ENCODE data around the gene YTHDC2. TPM values are rescaled to one million over a fixed set of nuclear protein-coding genes. Genes with fewer than 3 reads are reported as not detected.
"Not testable (repeated sequence)": the region's sequence is repeated elsewhere in the genome, so short reads cannot be mapped to it uniquely, and the experiment has no call there.

YTHDC2 gene
- total RNA-seq, 4 donors from 2014 or later = 12.4 to 33.4 (median 23.7) TPM

DNA sequence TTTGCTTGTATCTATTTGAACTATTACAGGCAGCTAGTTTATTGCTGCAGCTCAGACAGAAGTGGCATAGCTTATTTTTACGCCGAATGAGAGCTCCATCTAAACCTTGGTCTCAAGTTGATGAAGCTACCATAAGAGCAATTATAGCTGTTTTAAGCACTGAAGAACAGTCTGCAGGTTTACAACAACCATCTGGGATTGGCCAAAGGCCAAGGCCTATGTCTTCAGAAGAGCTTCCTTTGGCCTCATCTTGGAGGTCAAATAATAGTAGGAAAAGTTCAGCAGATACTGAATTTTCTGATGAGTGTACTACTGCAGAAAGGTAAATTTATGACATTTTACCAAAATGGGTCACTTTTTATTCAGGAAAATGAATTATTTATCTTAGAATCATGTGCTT lies 67.9 kb downstream of the YTHDC2 start:
- TF ChIP-seq, protein P1, sequence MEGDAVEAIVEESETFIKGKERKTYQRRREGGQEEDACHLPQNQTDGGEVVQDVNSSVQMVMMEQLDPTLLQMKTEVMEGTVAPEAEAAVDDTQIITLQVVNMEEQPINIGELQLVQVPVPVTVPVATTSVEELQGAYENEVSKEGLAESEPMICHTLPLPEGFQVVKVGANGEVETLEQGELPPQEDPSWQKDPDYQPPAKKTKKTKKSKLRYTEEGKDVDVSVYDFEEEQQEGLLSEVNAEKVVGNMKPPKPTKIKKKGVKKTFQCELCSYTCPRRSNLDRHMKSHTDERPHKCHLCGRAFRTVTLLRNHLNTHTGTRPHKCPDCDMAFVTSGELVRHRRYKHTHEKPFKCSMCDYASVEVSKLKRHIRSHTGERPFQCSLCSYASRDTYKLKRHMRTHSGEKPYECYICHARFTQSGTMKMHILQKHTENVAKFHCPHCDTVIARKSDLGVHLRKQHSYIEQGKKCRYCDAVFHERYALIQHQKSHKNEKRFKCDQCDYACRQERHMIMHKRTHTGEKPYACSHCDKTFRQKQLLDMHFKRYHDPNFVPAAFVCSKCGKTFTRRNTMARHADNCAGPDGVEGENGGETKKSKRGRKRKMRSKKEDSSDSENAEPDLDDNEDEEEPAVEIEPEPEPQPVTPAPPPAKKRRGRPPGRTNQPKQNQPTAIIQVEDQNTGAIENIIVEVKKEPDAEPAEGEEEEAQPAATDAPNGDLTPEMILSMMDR (IDR thresholded peaks at IDR 0.05) = no peak
- no peak for TF ChIP-seq POLR2A (IDR thresholded peaks at IDR 0.05)
- Histone ChIP-seq H3K36me3 (peaks cover 0 to 65% (median 6%) of the 10 kb centered on the region in 3 donors), H3K27ac (no peak overlapping the region), H3K4me3 (no peak overlapping the region), H3K27me3 (no peaks in the 10 kb centered on the region), H3K9me3 (no peaks in the 10 kb centered on the region), H3K4me1 (no peaks in the 10 kb centered on the region)
- DNase-seq = no peak
- intact Hi-C loops (cut with DNase I) = no loop called here
- WGBS, 2 donors = 75 to 85% methylated on average over 2 of the region's 2 CpGs

DNA sequence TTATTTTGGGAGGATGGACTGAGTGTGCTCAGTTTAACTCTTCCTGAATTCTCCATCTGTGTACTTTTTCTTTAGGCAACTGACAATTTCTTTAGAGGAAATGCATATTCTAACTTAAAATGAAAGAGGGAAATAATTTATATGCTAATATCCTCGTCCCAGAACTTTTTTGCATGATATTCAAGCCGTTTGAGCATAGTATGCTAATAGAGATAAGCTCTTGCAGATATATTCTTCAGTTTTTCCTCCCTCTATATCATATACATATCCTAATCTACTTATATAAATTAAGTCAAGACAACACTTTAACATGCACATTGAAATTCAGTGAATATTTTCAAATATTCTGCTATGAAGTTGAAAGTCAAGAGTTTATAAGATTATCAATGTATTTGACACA lies 84.7 kb downstream of the YTHDC2 start:
- no peaks in the 10 kb centered on the region for H3K9me3 ChIP-seq
- H3K4me1 ChIP-seq = no peaks in the 10 kb centered on the region
- no peak for TF ChIP-seq POLR2A (IDR thresholded peaks at IDR 0.05)
- TF ChIP-seq, protein P1 (IDR thresholded peaks at IDR 0.05) = no peak
- H3K4me3 ChIP-seq = no peak overlapping the region
- intact Hi-C loops (cut with DNase I) = no loop called here
- H3K27me3 ChIP-seq = no peaks in the 10 kb centered on the region
- H3K27ac ChIP-seq = no peak overlapping the region
- 83 to 91% methylated on average over 2 of the region's 2 CpGs for whole genome bisulfite sequencing, 2 donors
- DNase-seq = no peak
- peaks cover 0 to 23% (median 0%) of the 10 kb centered on the region in 3 donors for H3K36me3 ChIP-seq

DNA sequence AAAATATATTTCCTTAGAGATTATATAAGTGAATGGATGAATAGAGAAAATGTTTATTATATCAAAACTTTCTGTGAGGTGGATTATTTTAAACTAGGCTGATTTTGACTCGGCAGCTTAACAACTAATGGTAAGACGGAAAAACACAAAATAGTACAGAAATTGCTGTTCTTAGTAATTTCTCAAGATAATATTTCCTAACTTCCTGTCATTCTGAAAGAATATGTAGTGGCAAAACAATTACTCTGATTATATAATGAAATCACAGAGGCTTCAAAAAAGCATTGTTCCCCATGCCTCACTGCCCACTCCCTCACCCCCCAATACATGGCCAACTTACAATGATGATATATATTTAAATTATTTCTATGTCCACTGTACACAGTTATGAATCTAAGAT lies 85.4 kb downstream of the YTHDC2 start:
- no peak overlapping the region for H3K27ac ChIP-seq
- intact Hi-C loops (cut with DNase I) = no loop called here
- H3K27me3 ChIP-seq = no peaks in the 10 kb centered on the region
- 62 to 67% methylated on average over 2 of the region's 2 CpGs for WGBS, 2 donors
- H3K4me3 ChIP-seq = no peak overlapping the region
- peaks cover 0 to 15% (median 0%) of the 10 kb centered on the region in 3 donors for H3K36me3 ChIP-seq
- no peaks in the 10 kb centered on the region for H3K4me1 ChIP-seq
- H3K9me3 ChIP-seq = no peaks in the 10 kb centered on the region
- TF ChIP-seq POLR2A (IDR thresholded peaks at IDR 0.05) = no peak
- TF ChIP-seq, protein P1 (IDR thresholded peaks at IDR 0.05) = no peak
- DNase-seq = no peak

DNA sequence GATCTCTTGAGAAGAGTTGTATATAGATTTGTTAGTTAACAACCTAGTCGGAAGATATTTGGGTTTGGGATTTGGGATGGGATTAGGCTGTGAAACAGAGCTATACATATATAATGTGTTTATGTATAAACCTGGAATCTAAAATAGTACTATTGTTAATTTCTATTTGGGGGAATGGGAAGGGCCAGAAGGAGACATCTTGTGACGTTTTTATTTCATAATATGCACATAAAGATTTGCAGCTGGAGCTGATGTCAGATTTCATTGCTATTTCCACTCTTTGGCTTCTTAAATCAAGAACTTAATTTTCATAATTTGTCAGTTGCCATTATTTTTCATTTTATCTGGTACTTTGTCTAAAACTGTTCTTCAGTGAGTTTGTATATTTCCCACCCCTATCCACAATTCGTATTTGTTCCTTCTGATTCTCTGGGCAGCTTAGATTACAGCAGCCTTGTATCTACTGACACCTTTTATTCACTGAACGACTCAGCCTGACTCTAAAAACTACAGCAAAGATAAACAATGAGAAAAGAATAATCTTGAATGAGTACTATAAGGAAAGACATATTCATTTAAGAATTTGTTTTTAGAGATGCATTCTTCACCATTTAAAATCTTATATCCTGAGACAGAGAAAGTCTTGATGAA lies 86.9 kb downstream of the YTHDC2 start:
- H3K4me3 ChIP-seq = no peak overlapping the region
- no peak overlapping the region for H3K27ac ChIP-seq
- H3K27me3 ChIP-seq = peaks cover 0 to 8% (median 0%) of the 10 kb centered on the region in 4 donors
- WGBS, 2 donors = 44 to 58% methylated on average over 4 of the region's 4 CpGs
- intact Hi-C loops (cut with DNase I) = no loop called here
- no peak for TF ChIP-seq POLR2A (IDR thresholded peaks at IDR 0.05)
- TF ChIP-seq, protein P1 (IDR thresholded peaks at IDR 0.05) = no peak
- H3K36me3 ChIP-seq = peaks cover 0 to 9% (median 0%) of the 10 kb centered on the region in 3 donors
- no peaks in the 10 kb centered on the region for H3K9me3 ChIP-seq
- no peak for DNase-seq
- H3K4me1 ChIP-seq = no peaks in the 10 kb centered on the region

DNA sequence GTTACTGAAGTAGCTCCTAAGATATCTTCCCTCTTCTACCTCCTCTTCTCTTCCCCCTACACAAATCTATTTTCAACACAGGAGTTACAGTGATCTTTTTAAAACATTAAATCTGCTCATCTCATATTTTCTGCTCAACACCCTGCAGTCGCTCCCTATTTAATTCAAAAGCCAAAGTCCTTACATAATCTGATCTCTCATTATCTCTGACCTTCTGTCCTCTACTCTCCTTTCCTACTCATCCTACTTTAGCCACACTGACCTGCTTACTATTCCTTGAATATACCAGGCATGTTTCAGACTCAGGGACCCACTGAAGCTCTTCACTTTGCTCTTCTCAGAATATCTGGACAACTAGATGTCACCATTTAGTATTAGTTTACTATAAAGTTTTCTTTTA lies 87.9 kb downstream of the YTHDC2 start:
- intact Hi-C loops (cut with DNase I) = no loop called here
- Histone ChIP-seq H3K9me3 (no peaks in the 10 kb centered on the region), H3K4me3 (no peak overlapping the region)

DNA sequence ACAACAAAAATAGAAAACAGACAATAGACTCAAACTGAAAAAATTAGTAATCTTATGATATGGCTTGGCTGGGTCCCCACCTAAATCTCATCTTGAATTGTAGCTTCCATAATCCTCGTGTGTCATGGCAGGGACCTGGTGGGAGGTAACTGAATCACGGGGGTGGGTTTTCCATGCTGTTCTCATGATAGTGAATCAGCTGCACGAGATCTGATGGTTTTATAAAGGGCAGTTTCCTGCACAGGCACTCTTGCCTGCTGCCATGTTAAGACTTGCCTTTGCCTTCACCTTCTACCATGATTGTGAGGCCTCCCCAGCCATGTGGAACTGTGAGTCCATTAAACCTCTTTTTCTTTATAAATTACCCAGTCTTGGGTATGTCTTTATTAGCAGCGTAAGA lies 89.8 kb downstream of the YTHDC2 start:
- WGBS, 2 donors = 66 to 69% methylated on average over 4 of the region's 4 CpGs
- DNase-seq; H3K9me3 ChIP-seq; H3K36me3 ChIP-seq; H3K4me1 ChIP-seq; H3K27ac ChIP-seq; H3K4me3 ChIP-seq; intact Hi-C loops (cut with DNase I): not testable (repeated sequence)
- H3K27me3 ChIP-seq = peaks cover 0 to 19% (median 0%) of the 10 kb centered on the region in 4 donors

More for the DNA sequence above, 87.9 kb downstream of the YTHDC2 start:
- 68 to 87% methylated on average over 1 of the region's 1 CpG for WGBS, 2 donors
- Histone ChIP-seq H3K4me1 (peaks cover 0 to 4% (median 0%) of the 10 kb centered on the region in 3 donors), H3K27me3 (peaks cover 0 to 19% (median 0%) of the 10 kb centered on the region in 4 donors), H3K36me3 (no peaks in the 10 kb centered on the region), H3K27ac (no peak overlapping the region)
- TF ChIP-seq POLR2A (IDR thresholded peaks at IDR 0.05) = no peak
- TF ChIP-seq, protein P1 (IDR thresholded peaks at IDR 0.05) = no peak
- DNase-seq = no peak

All from esophagus squamous epithelium (tissue), 5 donors.